Activated CD8-positive, alpha-beta memory T cell treated with anti-CD3 and anti-CD28 coated beads for 1 hour (primary cell): ENCODE measurements around the gene LHPP.

ENCODE experiments used
- DNase-seq, 2 donors: peaks; one replicate each; pipeline ENCODE4 v3.0.0-alpha.2; 2020; ENCODE audit warnings: low read depth in 1 of 2; ENCODE audit errors: extremely low read depth in 1 of 2

LHPP gene

DNA sequence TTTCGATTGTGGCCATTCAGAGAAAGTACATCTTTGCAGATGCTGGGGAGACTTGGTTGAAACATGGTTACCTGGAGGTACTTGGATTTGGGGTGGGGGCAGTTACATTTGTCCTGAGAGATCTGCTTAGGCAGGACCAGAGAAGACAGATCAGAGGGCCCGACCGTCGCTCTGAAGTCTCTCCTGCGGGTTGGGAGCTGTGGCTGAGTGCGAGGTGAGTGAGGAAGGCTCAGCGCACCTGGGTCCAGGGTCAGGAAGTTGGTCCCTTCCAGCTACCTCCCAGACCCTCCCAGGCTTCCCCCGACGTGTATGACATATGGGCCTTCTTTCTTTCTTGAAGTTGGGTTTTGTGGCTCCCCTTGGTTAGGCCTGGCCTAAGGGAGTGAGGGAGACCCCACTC is 56.3 kb downstream of the LHPP start:
- no peak for DNase-seq

- no peak for DNase-seq
Observed at GRCh38 chr10:124518366-124518765, 56.7 kb downstream of the LHPP start.

- no peak for DNase-seq
Observed at GRCh38 chr10:124520558-124521428, 59.2 kb downstream of the LHPP start.

GRCh38 chr10:124521429-124521871 is 59.8 kb downstream of the LHPP start:
- DNase-seq = no peak

- no peak for DNase-seq
Observed at GRCh38 chr10:124522131-124522932, 60.7 kb downstream of the LHPP start.

DNA sequence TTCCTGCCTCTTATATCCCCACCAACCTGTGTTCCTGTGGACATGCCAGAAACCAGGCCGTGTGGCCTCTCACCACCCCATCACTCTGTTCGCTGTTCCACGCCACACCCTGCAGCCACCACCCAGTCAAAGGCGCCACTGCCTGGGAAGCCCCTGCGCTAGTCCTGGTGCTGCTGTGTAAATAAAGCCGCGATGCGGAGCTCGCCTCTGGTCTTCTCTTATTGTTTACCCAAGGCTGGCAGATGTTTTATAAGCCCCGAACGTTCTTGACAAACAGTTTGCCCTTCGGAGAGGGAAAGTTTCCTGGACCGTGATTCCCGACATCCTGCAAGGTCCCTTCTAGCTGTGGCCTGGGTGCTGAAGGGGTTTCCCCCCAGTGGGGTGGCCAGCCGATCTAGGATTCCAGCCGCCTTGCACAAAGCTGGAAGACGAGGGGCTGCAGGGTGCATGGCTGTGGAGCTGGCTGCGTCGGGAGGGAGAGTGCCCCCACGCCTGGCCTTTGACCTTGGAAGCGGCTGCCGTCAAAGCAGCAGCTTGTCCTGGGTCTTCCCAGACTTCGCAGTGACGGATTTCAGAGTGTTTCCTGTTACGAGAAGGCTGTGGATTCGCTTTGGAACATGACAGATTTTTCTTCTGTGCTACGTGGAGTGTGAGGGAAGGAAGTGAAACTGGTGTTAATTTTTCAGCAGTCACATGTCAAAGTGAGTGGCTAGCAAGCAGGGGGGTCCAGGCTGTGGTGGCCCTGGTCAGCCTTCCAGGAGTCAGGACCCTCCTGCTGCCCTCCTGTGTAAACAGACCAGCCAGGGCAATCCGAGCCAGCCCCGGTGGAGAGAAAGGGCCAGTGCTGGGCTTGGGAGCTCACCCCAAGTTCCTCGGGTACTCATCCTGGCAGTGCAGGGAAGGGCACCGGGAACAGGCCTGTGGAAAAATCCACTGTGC is 61.6 kb downstream of the LHPP start:
- DNase-seq = no peak

GRCh38 chr10:124523901-124524300 is 62.3 kb downstream of the LHPP start:
- no peak for DNase-seq

DNA sequence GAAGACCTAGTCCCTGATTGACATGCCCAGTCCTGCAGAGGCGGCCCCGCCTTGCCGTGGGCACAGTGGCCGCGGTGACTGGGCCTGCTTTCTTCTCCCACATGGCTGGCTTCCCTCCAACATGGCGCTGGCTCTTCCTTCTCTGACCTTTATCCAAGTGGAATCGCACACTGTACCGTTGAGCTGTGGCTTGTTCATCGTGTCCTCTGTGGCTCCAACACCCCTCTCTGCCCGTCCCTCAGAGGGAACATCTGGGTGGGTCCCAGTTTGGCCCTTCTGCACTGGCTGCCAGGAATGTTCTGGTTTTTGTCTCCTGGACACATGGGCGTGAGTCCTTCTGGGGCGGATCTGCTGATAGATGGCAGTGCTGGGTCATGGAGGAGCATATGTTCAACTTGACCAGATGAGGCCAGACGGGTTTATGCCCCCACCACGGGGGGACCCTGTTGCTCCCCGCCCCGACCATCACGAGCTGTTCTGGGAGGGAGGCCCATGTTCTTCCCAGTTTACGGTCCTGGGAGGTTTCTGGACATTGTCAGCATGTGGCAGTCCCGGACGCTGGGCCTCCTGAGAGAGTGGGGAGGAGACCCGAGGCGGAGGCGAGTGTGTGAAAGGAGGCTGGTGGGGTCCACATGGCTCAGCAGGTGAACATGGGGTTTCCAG is 63.5 kb downstream of the LHPP start:
- DNase-seq = no peak

- DNase-seq = no peak
Observed at GRCh38 chr10:124525751-124526600, 64.4 kb downstream of the LHPP start.

GRCh38 chr10:124526621-124527267 is 65.1 kb downstream of the LHPP start:
- DNase-seq = no peak

GRCh38 chr10:124527874-124528395 is 66.3 kb downstream of the LHPP start:
- no peak for DNase-seq

- no peak for DNase-seq
Observed at GRCh38 chr10:124529661-124530214, 68.1 kb downstream of the LHPP start.

GRCh38 chr10:124530215-124530665 is 68.6 kb downstream of the LHPP start:
- DNase-seq = peak; percentile 61 to 76

GRCh38 chr10:124530816-124531215 is 69.2 kb downstream of the LHPP start:
- no peak for DNase-seq

- DNase-seq = no peak
Observed at GRCh38 chr10:124532106-124532641, 70.6 kb downstream of the LHPP start.

GRCh38 chr10:124532788-124533187 is 71.2 kb downstream of the LHPP start:
- DNase-seq = no peak

GRCh38 chr10:124533266-124533665 is 71.6 kb downstream of the LHPP start:
- DNase-seq = no peak

DNA sequence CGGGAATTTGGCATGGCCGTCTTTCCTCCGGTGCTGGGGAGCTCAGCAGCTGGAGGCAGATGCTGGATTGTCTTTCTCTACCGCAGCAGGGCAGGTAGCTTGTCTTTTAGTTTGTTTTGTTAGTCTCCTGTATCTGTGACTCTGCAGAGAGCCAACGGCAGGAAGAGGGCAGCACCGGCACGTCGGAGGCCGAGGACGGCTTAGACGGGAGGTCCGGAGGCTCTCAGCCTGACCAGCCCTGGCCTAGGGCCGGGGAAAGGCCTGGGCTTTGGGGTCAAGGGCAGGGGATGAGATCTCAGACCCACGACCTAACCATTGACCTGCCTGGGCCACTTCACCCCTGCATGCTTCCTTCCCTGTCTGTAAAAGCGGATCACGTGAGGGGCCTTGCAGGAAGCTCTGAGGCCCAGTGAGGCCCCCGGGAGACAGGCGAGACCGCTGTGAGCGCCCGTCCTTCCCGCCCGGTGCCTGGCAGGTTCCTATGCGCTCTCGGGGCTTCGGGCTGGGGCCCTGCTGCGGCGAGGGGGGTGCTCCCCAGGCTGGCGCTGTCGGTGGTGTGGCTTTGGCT is 72.7 kb downstream of the LHPP start:
- no peak for DNase-seq
